AG09319 (cell line): ENCODE measurements around the gene RNGTT.
A peak's percentile ranks its signal among the peaks of the same experiment; 100 is the strongest.

Experiments
- DNase-seq: peaks from one replicate; pipeline ENCODE4 v3.0.0-alpha.2; 2010; ENCODE audit warnings: low read depth; ENCODE audit errors: extremely low read depth
- CTCF ChIP-seq: IDR thresholded peaks from 2 replicates; pipeline ENCODE4 v1.5.1; 2011; ENCODE audit warnings: low read depth, mild to moderate bottlenecking, inconsistent platforms, low read length, moderate library complexity

RNGTT gene

GRCh38 chr6:88963139-88964090 is at the start of gene RNGTT:
RNGTT (minus strand) TSS chr6:88963618; CDS start chr6:88963409, 209 bp downstream.
- peak; percentile 92 for DNase-seq
- TF ChIP-seq CTCF, result no peak; the same call in 1 of the 2 replicates

- no peak for TF ChIP-seq CTCF
- no peak for DNase-seq
Measured at GRCh38 chr6:89011436-89011835, 48.0 kb upstream of the RNGTT start.

GRCh38 chr6:89010825-89011224 is 47.4 kb upstream of the RNGTT start:
- TF ChIP-seq CTCF, result no peak

GRCh38 chr6:89009624-89010059 is 46.2 kb upstream of the RNGTT start:
- TF ChIP-seq CTCF, result no peak
- DNase-seq, result no peak

More at GRCh38 chr6:89010825-89011224, 47.4 kb upstream of the RNGTT start:
- DNase-seq, result no peak

- no peak for DNase-seq
- no peak for TF ChIP-seq CTCF
Measured at GRCh38 chr6:89008815-89009374, 45.5 kb upstream of the RNGTT start.

GRCh38 chr6:89008001-89008814 is 44.8 kb upstream of the RNGTT start:
- no peak for DNase-seq
- TF ChIP-seq CTCF, result no peak
